Esophagus squamous epithelium (tissue), 4 donors: ENCODE results near the gene TM9SF4.

Source experiments
- CTCF ChIP-seq, 6 experiments: fragments of 450-650 bp in 4 of 6; fragments of 200-600 bp in 2 of 6; sonication (generic) in 2 of 6; IDR thresholded peaks; one replicate each; pipeline ENCODE4 v1.5.1; 2016 to 2019; ENCODE audit warnings: antibody characterized with exemption in 6 of 6, mild to moderate bottlenecking in 4 of 6, moderate library complexity in 4 of 6
- POLR2A ChIP-seq, 4 donors: fragments of 450-650 bp; IDR thresholded peaks; one replicate each; pipeline ENCODE4 v1.6.1; 2017; ENCODE audit warnings: antibody characterized with exemption in 4 of 4, mild to moderate bottlenecking in 4 of 4, moderate library complexity in 3 of 4

- TF ChIP-seq CTCF (IDR thresholded peaks at IDR 0.05) = no peak
- TF ChIP-seq POLR2A (IDR thresholded peaks at IDR 0.05) = no peak
These were observed 37.9 kb upstream of the TM9SF4 start for GRCh38 chr20:32071395-32072167.
